NCI-H2081 (cell line): Measurements from ENCODE around the gene LYSET.
"Not testable (repeated sequence)": the region's sequence is repeated elsewhere in the genome, so short reads cannot be mapped to it uniquely, and the experiment has no call there.

Experiments
- DNase-seq, 2 experiments: peaks; one replicate each; lab custom pipeline; 2025; lab: John Stamatoyannopoulos, UW

Gene LYSET

GRCh38 chr14:93184391-93185348 is at the start of gene LYSET, which contains the start of gene MOAP1:
TSS of gene LYSET (plus strand) at chr14:93185317. CDS start at chr14:93185406, 89 bp downstream.
TSS of gene MOAP1 (minus strand) at chr14:93184897. CDS start at chr14:93184242, 655 bp downstream.
- DNase-seq: peak; percentile 88 to 90

- no peak for DNase-seq
Observed at GRCh38 chr14:93135399-93135798, 49.7 kb upstream of the LYSET start.

- no peak for DNase-seq
Observed at GRCh38 chr14:93136009-93136408, 49.1 kb upstream of the LYSET start.

GRCh38 chr14:93136508-93136907 is 48.6 kb upstream of the LYSET start:
- not testable (repeated sequence) for DNase-seq

- peak; percentile 33 to 69 for DNase-seq
Observed at GRCh38 chr14:93137864-93138263, 47.3 kb upstream of the LYSET start.

GRCh38 chr14:93142854-93143652 is 42.1 kb upstream of the LYSET start:
- no peak for DNase-seq

- DNase-seq: no peak
Observed at GRCh38 chr14:93146119-93146518, 39.0 kb upstream of the LYSET start.

- DNase-seq: no peak
Observed at GRCh38 chr14:93148979-93149378, 36.1 kb upstream of the LYSET start.

- no peak for DNase-seq
Observed at GRCh38 chr14:93150227-93151208, 34.6 kb upstream of the LYSET start.

GRCh38 chr14:93153121-93153520 is 32.0 kb upstream of the LYSET start:
- no peak for DNase-seq

- DNase-seq: no peak
Observed at GRCh38 chr14:93155667-93156066, 29.4 kb upstream of the LYSET start.

- DNase-seq: no peak
Observed at GRCh38 chr14:93156693-93157369, 28.3 kb upstream of the LYSET start.

- DNase-seq: not testable (repeated sequence)
Observed at GRCh38 chr14:93158349-93158748, 26.8 kb upstream of the LYSET start.

GRCh38 chr14:93159625-93160352 is 25.3 kb upstream of the LYSET start:
- DNase-seq: not testable (repeated sequence)

GRCh38 chr14:93160353-93160801 is 24.7 kb upstream of the LYSET start:
- DNase-seq: peak; percentile 36 to 37

- DNase-seq: no peak
Observed at GRCh38 chr14:93161411-93161940, 23.6 kb upstream of the LYSET start.

- DNase-seq: no peak
Observed at GRCh38 chr14:93163564-93163963, 21.6 kb upstream of the LYSET start.

GRCh38 chr14:93165271-93166265 is 19.5 kb upstream of the LYSET start:
- not testable (repeated sequence) for DNase-seq
